MCF 10A (cell line): ENCODE data around the gene MINDY2. TPM values are rescaled to one million over a fixed set of nuclear protein-coding genes. Genes with fewer than 3 reads are reported as not detected.

ENCODE experiments used
- BruUV-seq: library from RNA; stranded (reverse); fragments of 400-500 nt; replicated peaks from 2 replicates; lab custom pipeline; 2021; lab: Mats Ljungman, UMichigan
- CTCF ChIA-PET: fragments of 300-600 bp; sonication (Branson Sonifier 250); formaldehyde crosslinking; extraction: SDS; loops from one replicate; lab custom pipeline; 2021; ENCODE audit warnings: antibody characterized with exemption, inconsistent platforms; lab: Yijun Ruan, JAX
- POLR2A ChIA-PET: fragments of 300-600, 350-650 bp; sonication (Branson Sonifier 250); formaldehyde crosslinking; extraction: SDS; loops from one replicate; lab custom pipeline; 2020; ENCODE audit warnings: antibody characterized with exemption, inconsistent platforms; lab: Yijun Ruan, JAX
- DNase-seq: peaks from one replicate; pipeline ENCODE4 v3.0.0-alpha.2; 2018; ENCODE audit not compliant: unreplicated experiment
- H3K27ac Mint-ChIP-seq: one replicate; pipeline ENCODE4 v1.8.0; 2022; ENCODE audit warnings: mild to moderate bottlenecking, low read depth, mixed read lengths; ENCODE audit not compliant: unreplicated experiment
- H3K27me3 Mint-ChIP-seq: one replicate; pipeline ENCODE4 v1.8.0; 2022; ENCODE audit warnings: mixed read lengths; ENCODE audit not compliant: insufficient read depth, unreplicated experiment
- H3K36me3 Mint-ChIP-seq: one replicate; pipeline ENCODE4 v1.8.0; 2022; ENCODE audit warnings: mild to moderate bottlenecking, moderate library complexity, mixed read lengths; ENCODE audit not compliant: insufficient read depth, unreplicated experiment
- H3K4me1 Mint-ChIP-seq: one replicate; pipeline ENCODE4 v1.8.0; 2022; ENCODE audit warnings: mixed read lengths; ENCODE audit not compliant: insufficient read depth, unreplicated experiment
- H3K4me3 Mint-ChIP-seq: one replicate; pipeline ENCODE4 v1.8.0; 2022; ENCODE audit warnings: mild to moderate bottlenecking, moderate library complexity, mixed read lengths; ENCODE audit not compliant: unreplicated experiment
- H3K9me3 Mint-ChIP-seq: one replicate; pipeline ENCODE4 v1.8.0; 2022; ENCODE audit warnings: mixed read lengths; ENCODE audit not compliant: unreplicated experiment
- intact Hi-C: fragments of 100-400 bp; cut with micrococcal nuclease; formaldehyde crosslinking; loops from 2 replicates; pipeline ENCODE4 v1.14.1; 2022
- total RNA-seq: library from RNA; stranded (reverse); gene quantifications from 2 replicates; pipeline ENCODE4 v1.2.3, GENCODE V29; 2022
- TF ChIP-seq, protein P1 (sequence below): fragments of 200-600 bp; IDR thresholded peaks from one replicate; pipeline ENCODE4 v1.8.0; 2022; ENCODE audit warnings: antibody characterized with exemption, mild to moderate bottlenecking; ENCODE audit not compliant: unreplicated experiment

MINDY2 gene
- total RNA-seq, 1 experiment from 2014 or later: 21.9 TPM

DNA sequence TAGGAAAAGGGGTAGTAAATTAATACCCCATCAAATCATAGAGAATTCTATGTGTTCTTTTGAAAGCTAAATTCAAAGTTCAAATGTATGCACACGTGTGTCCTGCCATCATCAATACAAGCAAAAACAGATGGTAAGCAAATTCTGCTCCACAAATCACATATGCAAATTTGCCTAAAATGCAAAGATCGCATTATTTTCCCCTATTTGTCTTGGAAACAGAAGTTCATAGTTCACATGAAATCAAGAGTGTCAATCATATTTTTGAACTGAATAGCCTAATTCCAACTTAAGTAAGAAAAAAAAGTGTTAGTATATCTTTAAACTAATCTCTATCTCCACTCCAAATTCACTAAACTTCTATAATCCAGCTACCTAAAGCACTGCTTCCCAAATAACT lies 30.1 kb upstream of the MINDY2 start:
- no TSS peak for BruUV-seq
- DNase-seq: no peak
- no peaks in the 10 kb centered on the region for H3K27me3 Mint-ChIP-seq
- TF ChIP-seq, protein P1, sequence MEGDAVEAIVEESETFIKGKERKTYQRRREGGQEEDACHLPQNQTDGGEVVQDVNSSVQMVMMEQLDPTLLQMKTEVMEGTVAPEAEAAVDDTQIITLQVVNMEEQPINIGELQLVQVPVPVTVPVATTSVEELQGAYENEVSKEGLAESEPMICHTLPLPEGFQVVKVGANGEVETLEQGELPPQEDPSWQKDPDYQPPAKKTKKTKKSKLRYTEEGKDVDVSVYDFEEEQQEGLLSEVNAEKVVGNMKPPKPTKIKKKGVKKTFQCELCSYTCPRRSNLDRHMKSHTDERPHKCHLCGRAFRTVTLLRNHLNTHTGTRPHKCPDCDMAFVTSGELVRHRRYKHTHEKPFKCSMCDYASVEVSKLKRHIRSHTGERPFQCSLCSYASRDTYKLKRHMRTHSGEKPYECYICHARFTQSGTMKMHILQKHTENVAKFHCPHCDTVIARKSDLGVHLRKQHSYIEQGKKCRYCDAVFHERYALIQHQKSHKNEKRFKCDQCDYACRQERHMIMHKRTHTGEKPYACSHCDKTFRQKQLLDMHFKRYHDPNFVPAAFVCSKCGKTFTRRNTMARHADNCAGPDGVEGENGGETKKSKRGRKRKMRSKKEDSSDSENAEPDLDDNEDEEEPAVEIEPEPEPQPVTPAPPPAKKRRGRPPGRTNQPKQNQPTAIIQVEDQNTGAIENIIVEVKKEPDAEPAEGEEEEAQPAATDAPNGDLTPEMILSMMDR: no peak
- ChIA-PET CTCF (no interaction called here), POLR2A (interaction anchor here (0.6 to 1.9 kb wide), 7 partner anchors 8 to 1474 kb away, joined by 3 to 5 read pairs (median 4); no protein-coding TSS in a partner anchor)
- H3K4me3 Mint-ChIP-seq: no peak overlapping the region
- no peak overlapping the region for H3K27ac Mint-ChIP-seq
- intact Hi-C loops: no loop called here
- H3K9me3 Mint-ChIP-seq: no peaks in the 10 kb centered on the region
- H3K4me1 Mint-ChIP-seq: peaks cover 25% of the 10 kb centered on the region
- no peaks in the 10 kb centered on the region for H3K36me3 Mint-ChIP-seq

DNA sequence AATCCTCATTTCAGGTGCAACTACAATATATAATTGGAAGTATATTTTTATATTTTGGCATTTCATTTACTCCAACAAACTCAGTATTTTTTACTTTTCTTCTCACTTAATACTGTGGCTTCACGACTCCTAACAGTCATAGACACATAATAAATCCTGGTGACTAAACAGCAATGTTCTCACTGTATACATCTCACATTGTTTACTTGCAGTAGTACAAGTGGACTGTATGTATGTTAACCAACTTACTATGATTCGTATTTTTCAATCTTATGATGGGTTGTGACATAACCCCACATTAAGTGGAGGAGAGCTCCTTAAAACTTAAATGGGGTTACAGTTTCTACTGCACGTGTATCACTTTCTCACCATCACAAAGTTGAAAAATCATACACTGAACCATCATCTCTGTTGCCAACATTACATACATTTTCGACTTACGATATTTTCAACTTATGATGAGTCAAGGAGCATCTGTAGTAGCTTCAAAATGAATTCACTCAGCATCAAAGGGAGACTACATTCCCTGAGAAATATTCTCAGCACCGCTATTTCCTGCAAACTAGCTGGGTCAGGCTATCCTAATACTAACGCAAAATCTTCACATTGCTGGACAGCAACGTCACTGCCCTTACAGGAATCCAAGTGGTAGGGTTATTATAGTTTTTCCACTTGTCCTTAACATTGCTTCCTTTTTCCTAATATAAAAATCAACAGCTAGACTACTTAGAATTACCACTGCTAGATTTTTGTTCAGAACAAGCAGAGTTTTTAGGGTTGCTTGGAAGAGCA lies 28.9 kb upstream of the MINDY2 start:
- TF ChIP-seq, protein P1: no peak
- intact Hi-C loops: no loop called here
- H3K4me1 Mint-ChIP-seq: peaks cover 27% of the 10 kb centered on the region
- CTCF ChIA-PET: interaction anchor here (0.6 to 0.7 kb wide), 2 partner anchors 20 to 25 kb away, joined by 3 read pairs; no protein-coding TSS in a partner anchor
- no peaks in the 10 kb centered on the region for H3K36me3 Mint-ChIP-seq
- no peak overlapping the region for H3K4me3 Mint-ChIP-seq
- no peaks in the 10 kb centered on the region for H3K9me3 Mint-ChIP-seq
- no peaks in the 10 kb centered on the region for H3K27me3 Mint-ChIP-seq
- no peak for DNase-seq
- BruUV-seq: no TSS peak
- H3K27ac Mint-ChIP-seq: no peak overlapping the region
- POLR2A ChIA-PET: interaction anchor here (0.8 to 2.0 kb wide), 7 partner anchors 8 to 190 kb away, joined by 3 to 8 read pairs (median 5); partner anchors contain the start of gene MINDY2

DNA sequence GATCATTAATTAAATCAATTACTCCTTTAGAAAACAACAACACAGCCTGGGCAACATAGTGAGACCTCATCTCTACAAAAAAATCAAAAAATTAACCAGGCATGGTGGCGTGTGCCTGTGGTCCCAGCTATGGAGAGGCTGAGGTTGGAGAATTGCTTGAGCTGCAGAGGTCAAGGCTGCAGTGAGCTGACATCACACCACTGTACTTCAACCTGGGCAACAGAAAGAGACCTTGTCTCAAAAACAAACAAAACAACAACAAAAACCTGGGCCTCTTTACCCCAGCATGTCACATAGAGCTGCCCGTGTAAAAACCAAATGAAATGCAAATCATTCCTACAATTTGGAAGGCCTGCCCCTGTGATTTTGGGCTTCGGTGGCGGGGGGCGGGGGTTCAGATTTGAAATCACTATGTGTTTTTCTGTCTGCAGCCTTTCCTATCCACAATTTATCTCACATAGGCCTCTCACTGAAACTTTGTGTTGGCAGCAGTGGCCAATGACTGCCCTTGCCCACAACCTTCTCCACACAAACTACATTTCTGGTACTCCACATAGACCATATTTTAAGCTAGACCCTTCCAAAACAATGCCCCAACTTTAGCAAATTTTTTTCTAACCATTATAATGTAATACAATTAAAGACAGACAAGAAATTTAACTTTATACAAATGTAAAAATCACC lies 28.1 kb upstream of the MINDY2 start:
- no peak for DNase-seq
- TF ChIP-seq, protein P1: no peak
- no peak overlapping the region for H3K4me3 Mint-ChIP-seq
- H3K36me3 Mint-ChIP-seq: no peaks in the 10 kb centered on the region
- no peaks in the 10 kb centered on the region for H3K9me3 Mint-ChIP-seq
- H3K27me3 Mint-ChIP-seq: no peaks in the 10 kb centered on the region
- no TSS peak for BruUV-seq
- CTCF ChIA-PET: interaction anchor here (0.6 to 1.0 kb wide), 5 partner anchors 15 to 81 kb away, joined by 3 to 9 read pairs (median 3); no protein-coding TSS in a partner anchor
- intact Hi-C loops: no loop called here
- POLR2A ChIA-PET: interaction anchor here (0.8 to 2.0 kb wide), 6 partner anchors 8 to 189 kb away, joined by 3 to 8 read pairs (median 5); partner anchors contain the start of gene MINDY2
- no peak overlapping the region for H3K27ac Mint-ChIP-seq
- H3K4me1 Mint-ChIP-seq: peaks cover 32% of the 10 kb centered on the region

DNA sequence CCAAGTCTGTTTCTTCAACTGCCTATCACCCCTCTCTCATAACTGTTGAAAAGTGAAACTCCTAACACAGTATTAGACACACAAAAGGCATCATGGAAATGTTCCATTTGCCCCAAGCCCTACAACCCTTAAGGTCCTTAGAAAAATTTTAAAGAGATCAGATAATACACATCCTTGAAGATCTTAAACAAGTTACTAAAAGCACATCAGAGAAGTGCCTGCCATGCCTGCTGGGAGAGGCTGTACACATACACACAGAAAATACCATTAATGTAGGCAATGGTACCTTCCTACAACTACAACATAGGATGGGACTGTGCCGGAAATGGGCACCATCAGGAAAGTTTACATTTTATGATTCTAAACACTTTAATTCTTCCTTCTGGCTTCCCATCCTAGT lies 24.9 kb upstream of the MINDY2 start:
- POLR2A ChIA-PET: interaction anchor here (1.3 to 8.0 kb wide), 5 partner anchors 9 to 78 kb away, joined by 4 to 368 read pairs (median 44); partner anchors contain the start of gene MINDY2
- no peak overlapping the region for H3K4me3 Mint-ChIP-seq
- H3K4me1 Mint-ChIP-seq: peaks cover 32% of the 10 kb centered on the region
- BruUV-seq: no TSS peak
- peak overlapping the region; percentile 90 for H3K27ac Mint-ChIP-seq
- TF ChIP-seq, protein P1: no peak
- H3K36me3 Mint-ChIP-seq: no peaks in the 10 kb centered on the region
- DNase-seq: no peak
- H3K27me3 Mint-ChIP-seq: no peaks in the 10 kb centered on the region
- CTCF ChIA-PET: no interaction called here
- no peaks in the 10 kb centered on the region for H3K9me3 Mint-ChIP-seq
- intact Hi-C loops: loop anchor here (5.0 kb wide), 1 partner anchor 186 kb away; the partner anchor contains the start of gene SLTM
